ENCODE results near the gene CDH13. TPM values are rescaled to one million over a fixed set of nuclear protein-coding genes. Genes with fewer than 3 reads are reported as not detected.

CDH13 gene
- polyA plus RNA-seq, 1 donor from 2014 or later = 3.2 TPM

- Histone ChIP-seq H3K79me2 (replicated peaks; ENCODE audit: insufficient read depth, low read length) (no peaks in the 10 kb centered on the region), H3K36me3 (ENCODE audit: insufficient read depth, low read length) (no peaks in the 10 kb centered on the region), H3K27me3 (ENCODE audit: insufficient read depth, low read depth, low read length) (peaks cover 10% of the 10 kb centered on the region), H3K9me2 (ENCODE audit: insufficient read depth, low read length) (no peaks in the 10 kb centered on the region), H3K4me2 (ENCODE audit: low read length) (no peak overlapping the region), H4K20me1 (ENCODE audit: insufficient read depth) (no peaks in the 10 kb centered on the region), H3K4me3 (ENCODE audit: low read length) (no peak overlapping the region), H2AFZ (ENCODE audit: low read depth, low read length) (no peak overlapping the region), H3F3A (ENCODE audit: insufficient read depth, low read length, poor library complexity, severe bottlenecking) (no peaks in the 10 kb centered on the region), H3K9ac (ENCODE audit: low read length) (no peak overlapping the region), H3K27ac (ENCODE audit: low read length) (no peak overlapping the region), H3K9me3 (ENCODE audit: low read length) (no peaks in the 10 kb centered on the region)
- TF ChIP-seq TAF1 (IDR thresholded peaks at IDR 0.05; ENCODE audit: low read depth) = no peak
- no peak for TF ChIP-seq RAD21 (conservative IDR thresholded peaks at IDR 0.05)
- no peak for TF ChIP-seq SMC3 (conservative IDR thresholded peaks at IDR 0.05; ENCODE audit: poor library complexity)
- no peak for TF ChIP-seq EP300 (conservative IDR thresholded peaks at IDR 0.05; ENCODE audit: poor library complexity, severe bottlenecking)
- TF ChIP-seq POLR2AphosphoS5 (IDR thresholded peaks at IDR 0.05) = no peak
- no peak for TF ChIP-seq MXI1 (conservative IDR thresholded peaks at IDR 0.05; ENCODE audit: poor library complexity, severe bottlenecking)
- TF ChIP-seq REST (IDR thresholded peaks at IDR 0.05; ENCODE audit: borderline replicate concordance) = no peak
- TF ChIP-seq EZH2 (IDR thresholded peaks at IDR 0.05; ENCODE audit: borderline replicate concordance, insufficient read depth, low read length, poor library complexity, severe bottlenecking) = no peak
- no peak for TF ChIP-seq CTCF (IDR thresholded peaks at IDR 0.05; ENCODE audit: poor library complexity, severe bottlenecking)
Observed at GRCh38 chr16:82594114-82594513, 32.7 kb upstream of the CDH13 start.

- no peak overlapping the region for H3K27ac ChIP-seq (ENCODE audit: low read length)
- no peaks in the 10 kb centered on the region for H3K36me3 ChIP-seq (ENCODE audit: insufficient read depth, low read length)
- TF ChIP-seq POLR2AphosphoS5 (IDR thresholded peaks at IDR 0.05) (no peak), TAF1 (IDR thresholded peaks at IDR 0.05; ENCODE audit: low read depth) (no peak)
- peaks cover 10% of the 10 kb centered on the region for H3K27me3 ChIP-seq (ENCODE audit: insufficient read depth, low read depth, low read length)
- H2AFZ ChIP-seq (ENCODE audit: low read depth, low read length) = no peak overlapping the region
- H3K9me3 ChIP-seq (ENCODE audit: low read length) = peaks cover 4% of the 10 kb centered on the region
- H3K4me3 ChIP-seq (ENCODE audit: low read length) = no peak overlapping the region
- H3K4me2 ChIP-seq (ENCODE audit: low read length) = no peak overlapping the region
- no peaks in the 10 kb centered on the region for H3F3A ChIP-seq (ENCODE audit: insufficient read depth, low read length, poor library complexity, severe bottlenecking)
- H4K20me1 ChIP-seq (ENCODE audit: insufficient read depth) = no peaks in the 10 kb centered on the region
- H3K9ac ChIP-seq (ENCODE audit: low read length) = no peak overlapping the region
- no peaks in the 10 kb centered on the region for H3K9me2 ChIP-seq (ENCODE audit: insufficient read depth, low read length)
- H3K79me2 ChIP-seq (replicated peaks; ENCODE audit: insufficient read depth, low read length) = no peaks in the 10 kb centered on the region
Observed at GRCh38 chr16:82598771-82599170, 28.0 kb upstream of the CDH13 start.

Measured in neural cell (in vitro differentiated cells).